Measurements from ENCODE around the gene PRMT9. TPM values are rescaled to one million over a fixed set of nuclear protein-coding genes. Genes with fewer than 3 reads are reported as not detected.

The PRMT9 gene
- total and polyA plus RNA-seq, 2 of the 13 experiments (the other 11 are each of a cell fraction or from before 2014, with no cell fraction given), result 4.0 to 9.7 TPM

DNA sequence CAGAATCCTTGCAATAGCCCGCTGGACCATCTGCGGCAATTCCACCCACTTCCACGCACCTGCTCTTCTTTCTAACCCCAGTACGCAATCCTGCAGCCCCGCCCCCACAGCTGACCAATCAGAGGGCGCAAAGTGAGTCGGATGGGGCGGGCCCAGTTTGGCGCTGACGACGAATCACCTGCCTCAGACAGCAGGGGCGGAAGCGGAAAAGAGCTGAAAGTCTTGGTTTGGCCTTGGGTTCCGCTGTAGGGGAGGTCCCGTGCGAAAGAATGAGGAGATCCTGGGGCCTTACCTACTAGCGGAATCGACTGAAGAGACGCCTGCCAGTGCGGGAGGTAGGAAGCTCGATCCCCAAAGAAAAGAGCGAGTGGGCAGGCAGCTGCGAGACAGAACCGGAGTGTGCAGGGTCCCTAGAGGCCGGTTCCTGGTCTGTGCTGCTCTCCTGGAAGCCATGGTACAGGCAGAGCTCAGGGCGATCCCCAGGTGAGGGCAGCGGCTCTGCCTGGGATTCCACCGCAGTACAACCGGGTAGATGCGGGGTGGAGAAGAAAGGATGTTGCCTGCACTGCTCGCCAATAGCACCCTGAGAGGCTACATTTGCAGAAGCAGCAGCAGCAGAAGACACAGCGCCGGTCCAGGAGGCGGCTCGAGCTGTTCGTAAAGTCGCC, 66.7 kb downstream of the PRMT9 start, which contains the start of gene TMEM184C (continued):
- peak; percentile 51; the same call in 1 of the 2 replicates for TF ChIP-seq CENPT (CRISPR knock-in tag; IDR thresholded peaks at IDR 0.05; ENCODE audit: low read depth)
- TF ChIP-seq, protein P1, sequence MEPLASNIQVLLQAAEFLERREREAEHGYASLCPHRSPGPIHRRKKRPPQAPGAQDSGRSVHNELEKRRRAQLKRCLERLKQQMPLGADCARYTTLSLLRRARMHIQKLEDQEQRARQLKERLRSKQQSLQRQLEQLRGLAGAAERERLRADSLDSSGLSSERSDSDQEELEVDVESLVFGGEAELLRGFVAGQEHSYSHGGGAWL (CRISPR knock-in tag; IDR thresholded peaks at IDR 0.05), result no peak
- no peak for TF ChIP-seq ZNF672 (CRISPR knock-in tag; IDR thresholded peaks at IDR 0.05)
- no peak for TF ChIP-seq RBM22 (optimal IDR thresholded peaks at IDR 0.05; ENCODE audit: low read length)
- peak; percentile 78 for TF ChIP-seq KDM2A (CRISPR knock-in tag; IDR thresholded peaks at IDR 0.05; ENCODE audit: borderline replicate concordance, low read depth)
- TF ChIP-seq KLF12 (CRISPR knock-in tag; IDR thresholded peaks at IDR 0.05; ENCODE audit: borderline replicate concordance), result no peak
- peak; percentile 85 for TF ChIP-seq HOXA5 (CRISPR knock-in tag; IDR thresholded peaks at IDR 0.05)
- no peak for TF ChIP-seq MIXL1 (CRISPR knock-in tag; IDR thresholded peaks at IDR 0.05)
- no peak; the same call in 1 of the 2 replicates for TF ChIP-seq SETDB1 (CRISPR knock-in tag; IDR thresholded peaks at IDR 0.05; ENCODE audit: borderline replicate concordance)
- peak; percentile 74; the same call in 1 of the 2 replicates for TF ChIP-seq AKAP8 (CRISPR knock-in tag; IDR thresholded peaks at IDR 0.05)
- TF ChIP-seq KDM5A (IDR thresholded peaks at IDR 0.05; ENCODE audit: borderline replicate concordance, low read length), result peak; percentile 70; the same call in 1 of the 2 replicates
- TF ChIP-seq, protein P2, sequence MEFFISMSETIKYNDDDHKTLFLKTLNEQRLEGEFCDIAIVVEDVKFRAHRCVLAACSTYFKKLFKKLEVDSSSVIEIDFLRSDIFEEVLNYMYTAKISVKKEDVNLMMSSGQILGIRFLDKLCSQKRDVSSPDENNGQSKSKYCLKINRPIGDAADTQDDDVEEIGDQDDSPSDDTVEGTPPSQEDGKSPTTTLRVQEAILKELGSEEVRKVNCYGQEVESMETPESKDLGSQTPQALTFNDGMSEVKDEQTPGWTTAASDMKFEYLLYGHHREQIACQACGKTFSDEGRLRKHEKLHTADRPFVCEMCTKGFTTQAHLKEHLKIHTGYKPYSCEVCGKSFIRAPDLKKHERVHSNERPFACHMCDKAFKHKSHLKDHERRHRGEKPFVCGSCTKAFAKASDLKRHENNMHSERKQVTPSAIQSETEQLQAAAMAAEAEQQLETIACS (CRISPR knock-in tag; IDR thresholded peaks at IDR 0.05), result no peak
- peak; percentile 37; the same call in 1 of the 2 replicates for TF ChIP-seq GZF1 (CRISPR knock-in tag; IDR thresholded peaks at IDR 0.05)
- TF ChIP-seq ZFX (CRISPR knock-in tag; IDR thresholded peaks at IDR 0.05; ENCODE audit: low read depth), result peak; percentile 95
- TF ChIP-seq, protein P3, sequence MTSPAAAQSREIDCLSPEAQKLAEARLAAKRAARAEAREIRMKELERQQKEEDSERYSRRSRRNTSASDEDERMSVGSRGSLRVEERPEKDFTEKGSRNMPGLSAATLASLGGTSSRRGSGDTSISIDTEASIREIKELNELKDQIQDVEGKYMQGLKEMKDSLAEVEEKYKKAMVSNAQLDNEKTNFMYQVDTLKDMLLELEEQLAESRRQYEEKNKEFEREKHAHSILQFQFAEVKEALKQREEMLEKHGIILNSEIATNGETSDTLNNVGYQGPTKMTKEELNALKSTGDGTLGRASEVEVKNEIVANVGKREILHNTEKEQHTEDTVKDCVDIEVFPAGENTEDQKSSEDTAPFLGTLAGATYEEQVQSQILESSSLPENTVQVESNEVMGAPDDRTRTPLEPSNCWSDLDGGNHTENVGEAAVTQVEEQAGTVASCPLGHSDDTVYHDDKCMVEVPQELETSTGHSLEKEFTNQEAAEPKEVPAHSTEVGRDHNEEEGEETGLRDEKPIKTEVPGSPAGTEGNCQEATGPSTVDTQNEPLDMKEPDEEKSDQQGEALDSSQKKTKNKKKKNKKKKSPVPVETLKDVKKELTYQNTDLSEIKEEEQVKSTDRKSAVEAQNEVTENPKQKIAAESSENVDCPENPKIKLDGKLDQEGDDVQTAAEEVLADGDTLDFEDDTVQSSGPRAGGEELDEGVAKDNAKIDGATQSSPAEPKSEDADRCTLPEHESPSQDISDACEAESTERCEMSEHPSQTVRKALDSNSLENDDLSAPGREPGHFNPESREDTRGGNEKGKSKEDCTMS (CRISPR knock-in tag; conservative IDR thresholded peaks at IDR 0.05), result no peak
- no peak for TF ChIP-seq HMGA1 (CRISPR knock-in tag; conservative IDR thresholded peaks at IDR 0.05)
- TF ChIP-seq RCOR2 (CRISPR knock-in tag; IDR thresholded peaks at IDR 0.05), result no peak
- TF ChIP-seq, protein P4, sequence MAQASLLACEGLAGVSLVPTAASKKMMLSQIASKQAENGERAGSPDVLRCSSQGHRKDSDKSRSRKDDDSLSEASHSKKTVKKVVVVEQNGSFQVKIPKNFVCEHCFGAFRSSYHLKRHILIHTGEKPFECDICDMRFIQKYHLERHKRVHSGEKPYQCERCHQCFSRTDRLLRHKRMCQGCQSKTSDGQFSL (CRISPR knock-in tag; IDR thresholded peaks at IDR 0.05), result no peak
- no peak for TF ChIP-seq JUN (CRISPR knock-in tag; IDR thresholded peaks at IDR 0.05)
- TF ChIP-seq NCOA1 (CRISPR knock-in tag; IDR thresholded peaks at IDR 0.05), result peak; percentile 54; the same call in 1 of the 2 replicates
- TF ChIP-seq, protein P5, sequence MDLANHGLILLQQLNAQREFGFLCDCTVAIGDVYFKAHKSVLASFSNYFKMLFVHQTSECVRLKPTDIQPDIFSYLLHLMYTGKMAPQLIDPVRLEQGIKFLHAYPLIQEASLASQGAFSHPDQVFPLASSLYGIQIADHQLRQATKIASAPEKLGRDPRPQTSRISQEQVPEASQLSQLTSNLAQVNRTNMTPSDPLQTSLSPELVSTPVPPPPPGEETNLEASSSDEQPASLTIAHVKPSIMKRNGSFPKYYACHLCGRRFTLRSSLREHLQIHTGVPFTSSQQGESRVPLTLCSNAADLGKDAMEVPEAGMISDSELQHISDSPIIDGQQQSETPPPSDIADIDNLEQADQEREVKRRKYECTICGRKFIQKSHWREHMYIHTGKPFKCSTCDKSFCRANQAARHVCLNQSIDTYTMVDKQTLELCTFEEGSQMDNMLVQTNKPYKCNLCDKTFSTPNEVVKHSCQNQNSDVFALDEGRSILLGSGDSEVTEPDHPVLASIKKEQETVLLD (CRISPR knock-in tag; IDR thresholded peaks at IDR 0.05; ENCODE audit: low read depth), result no peak
- peak; percentile 57; the same call in 1 of the 2 replicates for TF ChIP-seq PAX8 (CRISPR knock-in tag; IDR thresholded peaks at IDR 0.05; ENCODE audit: borderline replicate concordance)
- TF ChIP-seq, protein P6, sequence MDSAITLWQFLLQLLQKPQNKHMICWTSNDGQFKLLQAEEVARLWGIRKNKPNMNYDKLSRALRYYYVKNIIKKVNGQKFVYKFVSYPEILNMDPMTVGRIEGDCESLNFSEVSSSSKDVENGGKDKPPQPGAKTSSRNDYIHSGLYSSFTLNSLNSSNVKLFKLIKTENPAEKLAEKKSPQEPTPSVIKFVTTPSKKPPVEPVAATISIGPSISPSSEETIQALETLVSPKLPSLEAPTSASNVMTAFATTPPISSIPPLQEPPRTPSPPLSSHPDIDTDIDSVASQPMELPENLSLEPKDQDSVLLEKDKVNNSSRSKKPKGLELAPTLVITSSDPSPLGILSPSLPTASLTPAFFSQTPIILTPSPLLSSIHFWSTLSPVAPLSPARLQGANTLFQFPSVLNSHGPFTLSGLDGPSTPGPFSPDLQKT (CRISPR knock-in tag; IDR thresholded peaks at IDR 0.05; ENCODE audit: borderline replicate concordance), result 0 out of 2 replicates have a peak, but pooled peaks have one; percentile 56

All from HepG2 (cell line).